Measurements from ENCODE around the gene FRY. TPM values are rescaled to one million over a fixed set of nuclear protein-coding genes. Genes with fewer than 3 reads are reported as not detected.
A peak's percentile ranks its signal among the peaks of the same experiment; 100 is the strongest.

FRY gene
- total and polyA plus RNA-seq, 11 donors: 21.6 to 237 (median 165) TPM

- intact Hi-C loops (cut with DNase I): no loop called here
- TF ChIP-seq POLR2A (IDR thresholded peaks at IDR 0.05): no peak
- no peak for TF ChIP-seq CTCF (IDR thresholded peaks at IDR 0.05)
- Histone ChIP-seq H3K4me1 (peaks cover 0 to 67% (median 38%) of the 10 kb centered on the region in 12 donors), H3K27ac (peak overlapping the region in 1 of 12 donors; percentile 4), H3K9me3 (no peaks in the 10 kb centered on the region), H3K36me3 (peaks cover 0 to 9% (median 0%) of the 10 kb centered on the region in 9 donors), H3K27me3 (no peaks in the 10 kb centered on the region), H3K4me3 (no peak overlapping the region)
- whole genome bisulfite sequencing, 4 donors: 76 to 93% (median 87%) methylated on average over 1 of the region's 1 CpG
- no peak for ATAC-seq
- no peak for DNase-seq
Measured at GRCh38 chr13:32044446-32044845, 12.9 kb downstream of the FRY start.

- Histone ChIP-seq H3K36me3 (peaks cover 0 to 4% (median 0%) of the 10 kb centered on the region in 9 donors), H3K9me3 (no peaks in the 10 kb centered on the region), H3K27ac (peak overlapping the region in 9 of 12 donors; percentile 22 to 72 (median 33)), H3K27me3 (no peaks in the 10 kb centered on the region), H3K4me1 (peaks cover 0 to 66% (median 38%) of the 10 kb centered on the region in 12 donors), H3K4me3 (no peak overlapping the region)
- no peak for DNase-seq
- ATAC-seq: no peak
- intact Hi-C loops (cut with DNase I): no loop called here
- TF ChIP-seq POLR2A (IDR thresholded peaks at IDR 0.05) (no peak), CTCF (IDR thresholded peaks at IDR 0.05) (no peak)
- 95 to 97% (median 97%) methylated on average over 3 of the region's 3 CpGs for WGBS, 4 donors
Measured at GRCh38 chr13:32045537-32045936, 14.0 kb downstream of the FRY start.

GRCh38 chr13:32045982-32046785 is 14.6 kb downstream of the FRY start:
- Histone ChIP-seq H3K27me3 (no peaks in the 10 kb centered on the region), H3K36me3 (peaks cover 0 to 3% (median 0%) of the 10 kb centered on the region in 9 donors), H3K4me3 (no peak overlapping the region), H3K4me1 (peaks cover 0 to 61% (median 38%) of the 10 kb centered on the region in 12 donors), H3K9me3 (no peaks in the 10 kb centered on the region), H3K27ac (peak overlapping the region in 9 of 12 donors; percentile 22 to 72 (median 33))
- 41 to 55% (median 49%) methylated on average over 4 of the region's 4 CpGs for WGBS, 4 donors
- intact Hi-C loops (cut with DNase I): no loop called here
- DNase-seq (no peak), ATAC-seq (peak; percentile 33 to 61 (median 46))
- TF ChIP-seq POLR2A (IDR thresholded peaks at IDR 0.05) (no peak), CTCF (IDR thresholded peaks at IDR 0.05) (no peak)

- Histone ChIP-seq H3K27me3 (no peaks in the 10 kb centered on the region), H3K36me3 (peaks cover 0 to 3% (median 0%) of the 10 kb centered on the region in 9 donors), H3K27ac (peak overlapping the region in 7 of 12 donors; percentile 8 to 72 (median 31)), H3K4me1 (peaks cover 0 to 54% (median 38%) of the 10 kb centered on the region in 12 donors), H3K9me3 (no peaks in the 10 kb centered on the region), H3K4me3 (no peak overlapping the region)
- DNase-seq: no peak
- peak in 2 of 4 donors; percentile 14 to 31 for ATAC-seq
- no peak for TF ChIP-seq POLR2A (IDR thresholded peaks at IDR 0.05)
- no peak for TF ChIP-seq CTCF (IDR thresholded peaks at IDR 0.05)
- intact Hi-C loops (cut with DNase I): no loop called here
Measured at GRCh38 chr13:32047088-32047487, 15.5 kb downstream of the FRY start.

Measured in heart left ventricle (tissue), 16 donors.